IMR-90 (cell line): Measurements from ENCODE around the gene KRTAP4-1.
"Not testable (repeated sequence)": the region's sequence is repeated elsewhere in the genome, so short reads cannot be mapped to it uniquely, and the experiment has no call there.

ENCODE experiments used
- CEBPB ChIP-seq: IDR thresholded peaks from 2 replicates; pipeline ENCODE4 v1.6.1; 2012; ENCODE audit warnings: low read depth, low read length, improper control_type of control experiment
- CTCF ChIP-seq: conservative IDR thresholded peaks from 2 replicates; pipeline ENCODE4 v1.5.1; 2012; ENCODE audit warnings: mild to moderate bottlenecking, low read depth, low read length, improper control_type of control experiment
- ELK1 ChIP-seq: fragments of 150-350 bp; IDR thresholded peaks from 2 replicates; pipeline ENCODE4 v1.6.1; 2016; ENCODE audit warnings: low read depth, mild to moderate bottlenecking, low read length, moderate library complexity, borderline replicate concordance
- POLR2A ChIP-seq: IDR thresholded peaks from 2 replicates; pipeline ENCODE4 v1.6.1; 2012; ENCODE audit warnings: mild to moderate bottlenecking, low read depth, low read length
- RFX5 ChIP-seq: IDR thresholded peaks from 2 replicates; pipeline ENCODE4 v1.8.0; 2012; ENCODE audit warnings: low read depth, mild to moderate bottlenecking, low read length, moderate library complexity

- not testable (repeated sequence) for TF ChIP-seq CTCF, ELK1, CEBPB, RFX5, POLR2A
Measured at GRCh38 chr17:41232399-41233105, 47.8 kb upstream of the KRTAP4-1 start, which contains the start of gene KRTAP9-3.
